K562 (cell line): ENCODE results near the gene NF1. TPM values are rescaled to one million over a fixed set of nuclear protein-coding genes. Genes with fewer than 3 reads are reported as not detected.

Experiments used
- ATAC-seq: fragments of 200-7000 bp; cut with Tn5 transposase; 3 replicates; pipeline ENCODE4 v1.9.1; 2020; ENCODE audit warnings: moderate library complexity
- BruUV-seq: library from RNA; stranded (reverse); fragments of 400-500 nt; replicated peaks from 2 replicates; lab custom pipeline; 2021; lab: Mats Ljungman, UMichigan
- CTCF ChIA-PET: fragments of 300-600 bp; formaldehyde crosslinking; extraction: SDS; loops from one replicate; lab custom pipeline; 2021; ENCODE audit warnings: low intra/inter-chr PET ratio; lab: Yijun Ruan, JAX
- POLR2A ChIA-PET: fragments of 300-600, 350-650 bp; sonication (Branson Sonifier 250); formaldehyde crosslinking; extraction: SDS; loops from one replicate; lab custom pipeline; 2021; ENCODE audit warnings: antibody characterized with exemption, inconsistent platforms; lab: Yijun Ruan, JAX
- DNase-seq, 4 experiments: peaks; one replicate each; pipeline versions ENCODE4 v3.0.0 to v3.0.0-alpha.2; 2011 to 2018; ENCODE audit warnings: low spot score in 3 of 4, mixed read lengths in 3 of 4; ENCODE audit errors: extremely low read depth in 1 of 4
- FAIRE-seq: peaks from 2 replicates; lab custom pipeline; 2011; peaks lifted over from hg19 to GRCh38; lab: Jason Lieb, UNC
- H2AFZ ChIP-seq: 2 replicates; pipeline ENCODE4 v1.6.0; 2011; ENCODE audit warnings: low read depth, low read length, control low read depth, inconsistent platforms
- H3K27ac ChIP-seq: fragments of 200-600 bp; 3 replicates; pipeline ENCODE4 v1.8.0; 2011; ENCODE audit warnings: low read depth, mild to moderate bottlenecking, control low read depth, inconsistent platforms, low read length, moderate library complexity, mixed read lengths; ENCODE audit errors: extremely low read depth
- H3K27me3 ChIP-seq, 2 experiments: fragments of 300-600 bp in 1 of 2; 2 replicates in 1 of 2; 3 replicates in 1 of 2; pipeline versions ENCODE4 v1.6.0 to v1.8.0; 2011; ENCODE audit warnings: inconsistent platforms in 2 of 2, low read length in 2 of 2, mild to moderate bottlenecking in 1 of 2, mixed read lengths in 1 of 2, moderate library complexity in 1 of 2; ENCODE audit not compliant: control insufficient read depth in 2 of 2, insufficient read depth in 2 of 2
- H3K36me3 ChIP-seq: fragments of 300-600 bp; 3 replicates; pipeline ENCODE4 v1.8.0; 2011; ENCODE audit warnings: mild to moderate bottlenecking, low read length, inconsistent platforms; ENCODE audit not compliant: control insufficient read depth, insufficient read depth
- H3K4me1 ChIP-seq, 2 experiments: fragments of 200-600 bp in 1 of 2; replicated peaks in 1 of 2; 2 replicates in 1 of 2; 3 replicates in 1 of 2; pipeline versions ENCODE4 v1.5.1 to v1.8.0; 2011; ENCODE audit warnings: inconsistent platforms in 2 of 2, low read length in 2 of 2, mild to moderate bottlenecking in 1 of 2, mixed read lengths in 1 of 2, moderate library complexity in 1 of 2; ENCODE audit not compliant: control insufficient read depth in 2 of 2, insufficient read depth in 2 of 2
- H3K4me2 ChIP-seq: 2 replicates; pipeline ENCODE4 v1.6.1; 2011; ENCODE audit warnings: low read length, control low read depth, inconsistent platforms, mixed read lengths; ENCODE audit not compliant: insufficient read depth
- H3K4me3 ChIP-seq: fragments of 200-600 bp; sonication (generic), shearing (Covaris generic); 2 replicates; pipeline ENCODE4 v1.5.1; 2016; ENCODE audit warnings: control low read depth, inconsistent platforms
- H3K79me2 ChIP-seq: fragments of 200-600 bp; 3 replicates; pipeline ENCODE4 v1.8.0; 2011; ENCODE audit warnings: low read length, inconsistent platforms; ENCODE audit not compliant: control insufficient read depth, insufficient read depth
- H3K9ac ChIP-seq, 2 experiments: 2 replicates each; pipeline versions ENCODE4 v1.6.0 to v1.6.1; 2011; ENCODE audit warnings: low read depth in 2 of 2, low read length in 2 of 2, control low read depth in 1 of 2, inconsistent platforms in 1 of 2, mild to moderate bottlenecking in 1 of 2, mixed read lengths in 1 of 2; ENCODE audit not compliant: insufficient read depth in 1 of 2
- H3K9me1 ChIP-seq: one replicate; pipeline ENCODE4 v1.6.0; 2011; ENCODE audit warnings: inconsistent platforms, mild to moderate bottlenecking, low read length, moderate library complexity; ENCODE audit not compliant: control insufficient read depth, insufficient read depth
- H3K9me3 ChIP-seq: replicated peaks from 2 replicates; pipeline ENCODE4 v1.5.1; 2011; ENCODE audit warnings: low read depth, low read length, inconsistent platforms; ENCODE audit not compliant: control insufficient read depth, insufficient read depth
- H4K20me1 ChIP-seq: replicated peaks from 2 replicates; pipeline ENCODE4 v1.6.1; 2011; ENCODE audit warnings: low read length, inconsistent platforms, mixed read lengths; ENCODE audit not compliant: control insufficient read depth, insufficient read depth
- ATF1 ChIP-seq, 2 experiments: fragments of 450-650 bp in 1 of 2; IDR thresholded peaks; 2 replicates each; pipeline ENCODE4 v1.6.1; 2016; ENCODE audit warnings: missing compliant biosample characterization in 1 of 2, missing genetic modification characterization in 1 of 2
- BMI1 ChIP-seq: fragments of 150-350 bp; IDR thresholded peaks from 2 replicates; pipeline ENCODE4 v1.6.1; 2014; ENCODE audit warnings: low read length
- CBX1 ChIP-seq: sonication (generic); IDR thresholded peaks from 2 replicates; pipeline ENCODE4 v1.6.1; 2016; ENCODE audit warnings: antibody characterized with exemption, low read depth, mild to moderate bottlenecking
- CREB1 ChIP-seq, 2 experiments: sonication (generic) in 1 of 2; formaldehyde crosslinking in 1 of 2; IDR thresholded peaks; 2 replicates each; pipeline versions ENCODE4 v1.6.1 to v1.8.0; 2012 to 2022; ENCODE audit warnings: inconsistent platforms in 1 of 2, mild to moderate bottlenecking in 1 of 2, missing genetic modification reagents in 1 of 2, moderate library complexity in 1 of 2
- CREBBP ChIP-seq: IDR thresholded peaks from one replicate; pipeline ENCODE4 v1.6.1; 2012; ENCODE audit warnings: low read depth, mild to moderate bottlenecking, control low read depth, inconsistent platforms, low read length
- HMG20B ChIP-seq: fragments of 250-450 bp; sonication (Bioruptor Pico); IDR thresholded peaks from 2 replicates; pipeline ENCODE4 v1.5.0; 2021; ENCODE audit warnings: mild to moderate bottlenecking
- LARP7 ChIP-seq: fragments of 450-650 bp; IDR thresholded peaks from 2 replicates; pipeline ENCODE4 v1.6.1; 2016
- MEF2D ChIP-seq: conservative IDR thresholded peaks from 2 replicates; pipeline ENCODE4 v1.6.1; 2016; ENCODE audit warnings: low read depth, missing genetic modification characterization, missing compliant biosample characterization
- NCOA6 ChIP-seq: fragments of 450-650 bp; IDR thresholded peaks from 2 replicates; pipeline ENCODE4 v1.6.1; 2017; ENCODE audit warnings: mild to moderate bottlenecking
- RAD21 ChIP-seq, 2 experiments: fragments of 250-450 bp in 1 of 2; fragments of 450-650 bp in 1 of 2; sonication (Bioruptor Pico) in 1 of 2; formaldehyde crosslinking in 1 of 2; IDR thresholded peaks in 1 of 2; conservative IDR thresholded peaks in 1 of 2; 2 replicates each; pipeline versions ENCODE4 v1.4.0 to v1.8.0; 2020 to 2022; ENCODE audit warnings: mild to moderate bottlenecking in 2 of 2, moderate library complexity in 1 of 2
- RFX1 ChIP-seq: fragments of 450-650 bp; IDR thresholded peaks from 2 replicates; pipeline ENCODE4 v1.6.1; 2016; ENCODE audit warnings: mild to moderate bottlenecking, moderate library complexity
- ZNF212 ChIP-seq: fragments of 450-650 bp; formaldehyde crosslinking; IDR thresholded peaks from 2 replicates; pipeline ENCODE4 v1.4.0; 2020; ENCODE audit warnings: mild to moderate bottlenecking
- WGBS: fragments of 100-300 bp; shearing (Covaris generic); methylation state at CpG from one replicate; pipeline ENCODE4 v1.1.6; 2016; ENCODE audit warnings: low coverage, mixed read lengths; ENCODE audit not compliant: insufficient coverage; ENCODE audit errors: missing lambda C conversion rate; 5-methylcytosine and 5-hydroxymethylcytosine counted together
- in situ Hi-C: fragments of 300-500 bp; cut with MboI; formaldehyde crosslinking; loops from 4 replicates; pipeline ENCODE4 v1.15.0; 2018; ENCODE audit warnings: inconsistent platforms, mixed read lengths
- intact Hi-C: fragments of 100-400 bp; cut with micrococcal nuclease; formaldehyde crosslinking; loops from 2 replicates; pipeline ENCODE4 v1.14.2; 2022
- polyA plus RNA-seq, 8 experiments: library from polyadenylated mRNA; depleted of rRNA in 4 of 8; stranded (reverse) in 5 of 8; unstranded in 3 of 8; fragments of >200 nt; fragmentation: Nextera tagmentation in 2 of 8; fragmentation: Illumina TruSeq in 1 of 8; extraction: Ambion mirVana in 2 of 8; extraction: Trizol in 1 of 8; gene quantifications; 2 replicates each; pipeline versions ENCODE4 v1.2.1 to v1.2.3, GENCODE V29; 2011 to 2014; ENCODE audit warnings: inconsistent platforms in 1 of 8, missing spikeins in 1 of 8
- total RNA-seq, 7 experiments: library from RNA; depleted of rRNA in 6 of 7; stranded (reverse); fragments of >200 nt in 6 of 7; fragmentation: Illumina TruSeq in 2 of 7; extraction: Trizol in 2 of 7; gene quantifications; 2 replicates each; pipeline versions ENCODE4 v1.2.1 to v1.2.3, GENCODE V29; 2011 to 2021; ENCODE audit warnings: low replicate concordance in 1 of 7
- TF ChIP-seq, protein P1 (sequence below): sonication (generic); formaldehyde crosslinking; IDR thresholded peaks from 2 replicates; pipeline ENCODE4 v1.9.0; 2022; ENCODE audit warnings: mild to moderate bottlenecking, missing genetic modification reagents
- TF ChIP-seq, protein P2 (sequence below), 3 experiments: IDR thresholded peaks in 2 of 3; conservative IDR thresholded peaks in 1 of 3; 2 replicates each; pipeline ENCODE4 v1.5.1; 2011 to 2012; ENCODE audit warnings: low read length in 3 of 3, mild to moderate bottlenecking in 3 of 3, control low read depth in 2 of 3, improper control_type of control experiment in 1 of 3, inconsistent platforms in 1 of 3, low read depth in 1 of 3, mixed read lengths in 1 of 3, moderate library complexity in 1 of 3; ENCODE audit not compliant: insufficient read depth in 2 of 3
- TF ChIP-seq, protein P3 (sequence below): fragments of 450-650 bp; IDR thresholded peaks from 2 replicates; pipeline ENCODE4 v1.6.1; 2016

NF1 gene
- total and polyA plus RNA-seq, 9 of the 15 experiments (the other 6 are each of a cell fraction or from before 2014, with no cell fraction given), result 3.4 to 41.9 (median 24.3) TPM

DNA sequence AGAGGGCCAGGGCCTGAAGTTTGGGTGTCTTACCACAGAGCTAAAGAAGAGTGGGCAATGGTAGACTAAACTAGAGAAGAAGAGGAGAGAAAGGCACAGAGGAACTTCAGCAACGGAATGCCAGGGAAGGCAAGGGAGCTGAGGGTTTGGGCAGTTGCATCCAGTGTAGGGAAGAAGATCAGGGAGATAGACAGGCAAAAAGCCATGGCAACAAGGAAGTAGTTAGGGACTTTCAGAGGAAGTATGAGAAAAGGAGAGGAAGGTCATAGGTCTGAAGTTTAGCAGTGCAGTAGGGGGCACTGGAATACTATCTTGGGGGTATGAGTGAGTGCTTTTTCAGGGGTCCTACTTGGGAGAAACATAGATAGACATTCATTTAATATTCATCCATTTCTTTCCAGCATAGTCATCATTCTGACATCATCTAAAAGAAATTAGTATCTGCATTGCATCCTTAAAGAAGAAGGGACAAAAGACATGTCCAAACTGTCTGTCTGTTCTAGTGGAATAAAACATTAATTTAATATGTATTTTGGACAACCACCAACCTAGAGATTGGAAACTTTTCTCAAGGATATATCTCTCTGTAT, 2.2 kb upstream of the NF1 start:
- in situ Hi-C loops, result no loop called here
- ChIA-PET POLR2A (interaction anchor here (0.7 to 0.9 kb wide), 2 partner anchors 23 to 424 kb away, joined by 3 read pairs; no protein-coding TSS in a partner anchor), CTCF (no interaction called here)
- Histone ChIP-seq H3K9ac (no peak overlapping the region), H3K36me3 (no peaks in the 10 kb centered on the region; the same call in 1 of the 3 replicates), H3K9me1 (no peaks in the 10 kb centered on the region), H3K79me2 (peaks cover 24% of the 10 kb centered on the region), H3K27ac (no peak overlapping the region), H3K27me3 (no peaks in the 10 kb centered on the region), H3K4me2 (no peak overlapping the region), H4K20me1 (no peaks in the 10 kb centered on the region), H3K9me3 (no peaks in the 10 kb centered on the region), H3K4me1 (peaks cover 9 to 11% of the 10 kb centered on the region in 2 experiments; a peak in 4 of 5 replicates), H2AFZ (peak overlapping the region; percentile 60), H3K4me3 (no peak overlapping the region)
- no TSS peak for BruUV-seq
- intact Hi-C loops, result loop anchor here (5.0 kb wide), 1 partner anchor 125 kb away; no protein-coding TSS in a partner anchor
- ATAC-seq (no peak), DNase-seq (no peak), FAIRE-seq (no peak)
- 75% methylated on average over 1 of the region's 1 CpG for WGBS
- TF ChIP-seq RFX1 (peak; percentile 68), RAD21 (CRISPR knock-in tag; conservative IDR thresholded peaks at IDR 0.05 in 1 of 2, IDR thresholded peaks at IDR 0.05 in 1 of 2) (peak in 1 of 2 experiments; percentile 52; a peak in 2 of 4 replicates), ZNF212 (no peak), CREBBP (no peak), CBX1 (no peak), BMI1 (no peak), LARP7 (no peak), ATF1 (CRISPR knock-in tag; IDR thresholded peaks at IDR 0.05) (no peak), ATF1 (tag; IDR thresholded peaks at IDR 0.05) (no peak), CREB1 (IDR thresholded peaks at IDR 0.05) (no peak), CREB1 (CRISPR knock-in tag; IDR thresholded peaks at IDR 0.05) (no peak), MEF2D (tag) (no peak), NCOA6 (no peak), HMG20B (CRISPR knock-in tag) (no peak)
- TF ChIP-seq, protein P1, sequence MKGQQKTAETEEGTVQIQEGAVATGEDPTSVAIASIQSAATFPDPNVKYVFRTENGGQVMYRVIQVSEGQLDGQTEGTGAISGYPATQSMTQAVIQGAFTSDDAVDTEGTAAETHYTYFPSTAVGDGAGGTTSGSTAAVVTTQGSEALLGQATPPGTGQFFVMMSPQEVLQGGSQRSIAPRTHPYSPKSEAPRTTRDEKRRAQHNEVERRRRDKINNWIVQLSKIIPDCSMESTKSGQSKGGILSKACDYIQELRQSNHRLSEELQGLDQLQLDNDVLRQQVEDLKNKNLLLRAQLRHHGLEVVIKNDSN (CRISPR knock-in tag), result no peak
- TF ChIP-seq, protein P2, sequence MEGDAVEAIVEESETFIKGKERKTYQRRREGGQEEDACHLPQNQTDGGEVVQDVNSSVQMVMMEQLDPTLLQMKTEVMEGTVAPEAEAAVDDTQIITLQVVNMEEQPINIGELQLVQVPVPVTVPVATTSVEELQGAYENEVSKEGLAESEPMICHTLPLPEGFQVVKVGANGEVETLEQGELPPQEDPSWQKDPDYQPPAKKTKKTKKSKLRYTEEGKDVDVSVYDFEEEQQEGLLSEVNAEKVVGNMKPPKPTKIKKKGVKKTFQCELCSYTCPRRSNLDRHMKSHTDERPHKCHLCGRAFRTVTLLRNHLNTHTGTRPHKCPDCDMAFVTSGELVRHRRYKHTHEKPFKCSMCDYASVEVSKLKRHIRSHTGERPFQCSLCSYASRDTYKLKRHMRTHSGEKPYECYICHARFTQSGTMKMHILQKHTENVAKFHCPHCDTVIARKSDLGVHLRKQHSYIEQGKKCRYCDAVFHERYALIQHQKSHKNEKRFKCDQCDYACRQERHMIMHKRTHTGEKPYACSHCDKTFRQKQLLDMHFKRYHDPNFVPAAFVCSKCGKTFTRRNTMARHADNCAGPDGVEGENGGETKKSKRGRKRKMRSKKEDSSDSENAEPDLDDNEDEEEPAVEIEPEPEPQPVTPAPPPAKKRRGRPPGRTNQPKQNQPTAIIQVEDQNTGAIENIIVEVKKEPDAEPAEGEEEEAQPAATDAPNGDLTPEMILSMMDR (IDR thresholded peaks at IDR 0.05 in 2 of 3, conservative IDR thresholded peaks at IDR 0.05 in 1 of 3; ENCODE audit: insufficient read depth in 2 of 3, low read depth in 1 of 3, low read length in 3 of 3), result peak in 1 of 3 experiments; percentile 7; a peak in 1 of 6 replicates
- TF ChIP-seq, protein P3, sequence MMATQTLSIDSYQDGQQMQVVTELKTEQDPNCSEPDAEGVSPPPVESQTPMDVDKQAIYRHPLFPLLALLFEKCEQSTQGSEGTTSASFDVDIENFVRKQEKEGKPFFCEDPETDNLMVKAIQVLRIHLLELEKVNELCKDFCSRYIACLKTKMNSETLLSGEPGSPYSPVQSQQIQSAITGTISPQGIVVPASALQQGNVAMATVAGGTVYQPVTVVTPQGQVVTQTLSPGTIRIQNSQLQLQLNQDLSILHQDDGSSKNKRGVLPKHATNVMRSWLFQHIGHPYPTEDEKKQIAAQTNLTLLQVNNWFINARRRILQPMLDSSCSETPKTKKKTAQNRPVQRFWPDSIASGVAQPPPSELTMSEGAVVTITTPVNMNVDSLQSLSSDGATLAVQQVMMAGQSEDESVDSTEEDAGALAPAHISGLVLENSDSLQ, result peak; percentile 72; the same call in 1 of the 2 replicates
